ENCODE measurements around the gene KRT16. TPM values are rescaled to one million over a fixed set of nuclear protein-coding genes. Genes with fewer than 3 reads are reported as not detected.

KRT16 gene
- total and polyA plus RNA-seq, 2 of the 8 experiments (the other 6 are each of a cell fraction or from before 2014, with no cell fraction given): not detected

GRCh38 chr17:41639492-41640473, 27.2 kb upstream of the KRT16 start (continued):
- no peak for TF ChIP-seq SIN3A (conservative IDR thresholded peaks at IDR 0.05 in 1 of 2, IDR thresholded peaks at IDR 0.05 in 1 of 2; ENCODE audit: low read depth in 1 of 2, low read length in 2 of 2)
- no peak for TF ChIP-seq YY1 (IDR thresholded peaks at IDR 0.05; ENCODE audit: low read depth, low read length)
- no peak for TF ChIP-seq SP4 (IDR thresholded peaks at IDR 0.05; ENCODE audit: low read length)
- no peak for TF ChIP-seq BACH1 (IDR thresholded peaks at IDR 0.05; ENCODE audit: low read length)
- no peak for TF ChIP-seq RXRA (IDR thresholded peaks at IDR 0.05; ENCODE audit: insufficient read depth, low read depth, low read length)
- TF ChIP-seq CTCF (IDR thresholded peaks at IDR 0.05; ENCODE audit: control extremely low read depth in 1 of 3, insufficient read depth in 1 of 3, low read depth in 1 of 3, low read length in 3 of 3): no peak

Data from H1 (cell line).